ENCODE results near the gene DENND10. TPM values are rescaled to one million over a fixed set of nuclear protein-coding genes. Genes with fewer than 3 reads are reported as not detected.

The DENND10 gene
- total RNA-seq, 1 donor, result 102 TPM

DNA sequence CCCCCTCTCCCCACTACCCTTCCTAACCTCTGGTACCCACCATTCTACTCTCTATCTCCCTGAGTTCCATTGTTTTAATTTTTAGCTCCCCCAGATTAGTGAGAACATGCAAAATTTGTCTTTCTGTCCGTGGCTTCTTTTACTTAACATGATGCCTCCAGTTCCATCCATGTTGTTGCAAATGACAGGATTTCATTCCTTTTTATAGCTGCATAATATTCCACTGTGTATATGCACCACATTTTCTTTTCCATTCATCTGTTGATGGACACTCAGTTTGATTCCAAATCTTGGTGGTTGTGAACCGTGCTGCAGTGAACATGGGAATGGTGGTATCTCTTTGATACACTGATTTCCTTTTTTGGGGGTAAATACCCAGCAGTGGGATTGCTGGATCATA lies 22.0 kb downstream of the DENND10 start:
- Histone ChIP-seq H3K36me3 (ENCODE audit: insufficient read depth, low read length) (peaks cover 64% of the 10 kb centered on the region), H3K4me1 (ENCODE audit: insufficient read depth, low read length) (no peaks in the 10 kb centered on the region), H3K27me3 (ENCODE audit: insufficient read depth, low read length) (no peaks in the 10 kb centered on the region), H3K4me2 (ENCODE audit: insufficient read depth, low read length) (no peak overlapping the region), H3K27ac (ENCODE audit: low read depth, low read length) (no peak overlapping the region), H3K9me3 (ENCODE audit: low read depth, low read length) (no peaks in the 10 kb centered on the region), H4K20me1 (ENCODE audit: insufficient read depth, low read length) (no peaks in the 10 kb centered on the region), H3K4me3 (ENCODE audit: insufficient read depth, low read length) (no peak overlapping the region), H3K79me2 (ENCODE audit: insufficient read depth, low read length) (no peaks in the 10 kb centered on the region), H2AFZ (ENCODE audit: low read length) (no peak overlapping the region)
- TF ChIP-seq, protein P1, sequence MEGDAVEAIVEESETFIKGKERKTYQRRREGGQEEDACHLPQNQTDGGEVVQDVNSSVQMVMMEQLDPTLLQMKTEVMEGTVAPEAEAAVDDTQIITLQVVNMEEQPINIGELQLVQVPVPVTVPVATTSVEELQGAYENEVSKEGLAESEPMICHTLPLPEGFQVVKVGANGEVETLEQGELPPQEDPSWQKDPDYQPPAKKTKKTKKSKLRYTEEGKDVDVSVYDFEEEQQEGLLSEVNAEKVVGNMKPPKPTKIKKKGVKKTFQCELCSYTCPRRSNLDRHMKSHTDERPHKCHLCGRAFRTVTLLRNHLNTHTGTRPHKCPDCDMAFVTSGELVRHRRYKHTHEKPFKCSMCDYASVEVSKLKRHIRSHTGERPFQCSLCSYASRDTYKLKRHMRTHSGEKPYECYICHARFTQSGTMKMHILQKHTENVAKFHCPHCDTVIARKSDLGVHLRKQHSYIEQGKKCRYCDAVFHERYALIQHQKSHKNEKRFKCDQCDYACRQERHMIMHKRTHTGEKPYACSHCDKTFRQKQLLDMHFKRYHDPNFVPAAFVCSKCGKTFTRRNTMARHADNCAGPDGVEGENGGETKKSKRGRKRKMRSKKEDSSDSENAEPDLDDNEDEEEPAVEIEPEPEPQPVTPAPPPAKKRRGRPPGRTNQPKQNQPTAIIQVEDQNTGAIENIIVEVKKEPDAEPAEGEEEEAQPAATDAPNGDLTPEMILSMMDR (IDR thresholded peaks at IDR 0.05; ENCODE audit: extremely low read depth, low read depth, low read length), result no peak
- no peak for DNase-seq (ENCODE audit: insufficient read length, low spot score, missing footprints)

DNA sequence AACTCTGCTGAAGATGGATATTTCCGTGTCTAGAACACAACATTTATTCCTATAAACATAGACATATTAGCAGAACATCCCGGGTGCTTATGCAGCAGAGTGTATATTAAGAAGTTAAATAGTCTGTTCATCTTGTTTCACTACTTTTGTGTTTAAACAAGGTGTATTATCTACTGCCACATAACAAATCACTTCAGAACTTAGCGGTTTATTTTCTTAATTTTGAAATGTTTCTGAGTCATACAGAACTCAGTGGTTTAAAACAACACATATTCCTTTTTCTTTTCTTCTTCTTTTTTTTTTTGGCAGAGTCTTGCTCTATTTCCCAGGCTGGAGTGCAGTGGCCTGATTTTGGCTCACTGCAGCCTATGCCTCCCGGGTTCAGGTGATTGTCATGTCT lies 25.8 kb downstream of the DENND10 start:
- no peak for DNase-seq (ENCODE audit: insufficient read length, low spot score, missing footprints)
- TF ChIP-seq, protein P1 (IDR thresholded peaks at IDR 0.05; ENCODE audit: extremely low read depth, low read depth, low read length), result no peak
- Histone ChIP-seq H3K4me2 (ENCODE audit: insufficient read depth, low read length) (no peak overlapping the region), H2AFZ (ENCODE audit: low read length) (no peak overlapping the region), H3K27ac (ENCODE audit: low read depth, low read length) (no peak overlapping the region), H3K4me1 (ENCODE audit: insufficient read depth, low read length) (peaks cover 9% of the 10 kb centered on the region), H4K20me1 (ENCODE audit: insufficient read depth, low read length) (no peaks in the 10 kb centered on the region), H3K4me3 (ENCODE audit: insufficient read depth, low read length) (no peak overlapping the region), H3K9me3 (ENCODE audit: low read depth, low read length) (no peaks in the 10 kb centered on the region), H3K79me2 (ENCODE audit: insufficient read depth, low read length) (peaks cover 4% of the 10 kb centered on the region), H3K27me3 (ENCODE audit: insufficient read depth, low read length) (no peaks in the 10 kb centered on the region), H3K36me3 (ENCODE audit: insufficient read depth, low read length) (peaks cover 54% of the 10 kb centered on the region)

GRCh38 chr10:119131512-119132240 lies 27.8 kb downstream of the DENND10 start:
- no peak for DNase-seq (ENCODE audit: insufficient read length, low spot score, missing footprints)
- no peaks in the 10 kb centered on the region for H3K9me3 ChIP-seq (ENCODE audit: low read depth, low read length)
- TF ChIP-seq, protein P1 (IDR thresholded peaks at IDR 0.05; ENCODE audit: extremely low read depth, low read depth, low read length), result no peak
- H3K4me1 ChIP-seq (ENCODE audit: insufficient read depth, low read length), result peaks cover 22% of the 10 kb centered on the region
- peaks cover 2% of the 10 kb centered on the region for H4K20me1 ChIP-seq (ENCODE audit: insufficient read depth, low read length)
- peaks cover 45% of the 10 kb centered on the region for H3K36me3 ChIP-seq (ENCODE audit: insufficient read depth, low read length)
- H3K4me3 ChIP-seq (ENCODE audit: insufficient read depth, low read length), result peak overlapping the region; percentile 46
- H3K79me2 ChIP-seq (ENCODE audit: insufficient read depth, low read length), result peaks cover 4% of the 10 kb centered on the region
- no peaks in the 10 kb centered on the region for H3K27me3 ChIP-seq (ENCODE audit: insufficient read depth, low read length)
- H3K27ac ChIP-seq (ENCODE audit: low read depth, low read length), result peak overlapping the region; percentile 34
- peak overlapping the region; percentile 59 for H3K4me2 ChIP-seq (ENCODE audit: insufficient read depth, low read length)
- H2AFZ ChIP-seq (ENCODE audit: low read length), result peak overlapping the region; percentile 38

GRCh38 chr10:119132521-119133345 lies 28.8 kb downstream of the DENND10 start:
- Histone ChIP-seq H3K9me3 (ENCODE audit: low read depth, low read length) (no peaks in the 10 kb centered on the region), H3K27ac (ENCODE audit: low read depth, low read length) (no peak overlapping the region), H2AFZ (ENCODE audit: low read length) (no peak overlapping the region), H3K79me2 (ENCODE audit: insufficient read depth, low read length) (peaks cover 4% of the 10 kb centered on the region), H3K4me3 (ENCODE audit: insufficient read depth, low read length) (no peak overlapping the region), H3K27me3 (ENCODE audit: insufficient read depth, low read length) (no peaks in the 10 kb centered on the region), H4K20me1 (ENCODE audit: insufficient read depth, low read length) (peaks cover 2% of the 10 kb centered on the region), H3K4me1 (ENCODE audit: insufficient read depth, low read length) (peaks cover 22% of the 10 kb centered on the region), H3K36me3 (ENCODE audit: insufficient read depth, low read length) (peaks cover 45% of the 10 kb centered on the region), H3K4me2 (ENCODE audit: insufficient read depth, low read length) (no peak overlapping the region)
- no peak for DNase-seq (ENCODE audit: insufficient read length, low spot score, missing footprints)
- TF ChIP-seq, protein P1 (IDR thresholded peaks at IDR 0.05; ENCODE audit: extremely low read depth, low read depth, low read length), result no peak
